Astrocyte (in vitro differentiated cells and primary cell): Measurements from ENCODE around the gene CORIN. TPM values are rescaled to one million over a fixed set of nuclear protein-coding genes. Genes with fewer than 3 reads are reported as not detected.

Experiments used
- DNase-seq: peaks from one replicate; pipeline ENCODE4 v3.0.0-alpha.2; 2010; ENCODE audit warnings: low read depth
- FAIRE-seq: peaks from 2 replicates; lab custom pipeline; 2011; peaks lifted over from hg19 to GRCh38; lab: Jason Lieb, UNC
- H2AFZ ChIP-seq: 2 replicates; pipeline ENCODE4 v1.6.0; 2012; ENCODE audit warnings: low read depth, low read length, inconsistent platforms
- H3K27ac ChIP-seq: 2 replicates; pipeline ENCODE4 v1.5.1; 2011; ENCODE audit warnings: low read depth, low read length, inconsistent platforms
- H3K27me3 ChIP-seq: 2 replicates; pipeline ENCODE4 v1.6.0; 2011; ENCODE audit warnings: low read length, inconsistent platforms; ENCODE audit not compliant: insufficient read depth
- H3K36me3 ChIP-seq: 2 replicates; pipeline ENCODE4 v1.5.1; 2011; ENCODE audit warnings: low read length, inconsistent platforms; ENCODE audit not compliant: insufficient read depth
- H3K4me1 ChIP-seq: 2 replicates; pipeline ENCODE4 v1.5.1; 2011; ENCODE audit warnings: low read length, inconsistent platforms; ENCODE audit not compliant: insufficient read depth
- H3K4me2 ChIP-seq: 2 replicates; pipeline ENCODE4 v1.6.0; 2012; ENCODE audit warnings: low read length, inconsistent platforms
- H3K4me3 ChIP-seq: 2 replicates; pipeline ENCODE4 v1.5.1; 2011; ENCODE audit warnings: low read depth, mild to moderate bottlenecking, low read length, inconsistent platforms; ENCODE audit not compliant: insufficient read depth
- H3K79me2 ChIP-seq: 2 replicates; pipeline ENCODE4 v1.6.0; 2012; ENCODE audit warnings: mild to moderate bottlenecking, low read length, inconsistent platforms; ENCODE audit not compliant: insufficient read depth
- H3K9ac ChIP-seq: 2 replicates; pipeline ENCODE4 v1.6.0; 2012; ENCODE audit warnings: mild to moderate bottlenecking, low read length, inconsistent platforms
- H3K9me3 ChIP-seq: 2 replicates; pipeline ENCODE4 v1.5.1; 2012; ENCODE audit warnings: low read depth, mild to moderate bottlenecking, low read length, inconsistent platforms; ENCODE audit not compliant: insufficient read depth
- H4K20me1 ChIP-seq: 2 replicates; pipeline ENCODE4 v1.6.0; 2012; ENCODE audit warnings: low read length, inconsistent platforms; ENCODE audit not compliant: insufficient read depth
- H3K27ac Mint-ChIP-seq: one replicate; pipeline ENCODE4 v1.8.0; 2021; ENCODE audit warnings: mild to moderate bottlenecking, mixed read lengths; ENCODE audit not compliant: unreplicated experiment
- H3K27me3 Mint-ChIP-seq: one replicate; pipeline ENCODE4 v1.8.0; 2021; ENCODE audit warnings: low read depth, mixed read lengths; ENCODE audit not compliant: unreplicated experiment
- H3K36me3 Mint-ChIP-seq: one replicate; pipeline ENCODE4 v1.8.0; 2021; ENCODE audit warnings: low read depth, mixed read lengths; ENCODE audit not compliant: unreplicated experiment
- H3K4me1 Mint-ChIP-seq: one replicate; pipeline ENCODE4 v1.8.0; 2021; ENCODE audit warnings: low read depth, mixed read lengths; ENCODE audit not compliant: unreplicated experiment
- H3K4me3 Mint-ChIP-seq: one replicate; pipeline ENCODE4 v1.8.0; 2021; ENCODE audit warnings: mild to moderate bottlenecking, moderate library complexity, mixed read lengths; ENCODE audit not compliant: unreplicated experiment
- H3K9me3 Mint-ChIP-seq: one replicate; pipeline ENCODE4 v1.8.0; 2021; ENCODE audit warnings: mild to moderate bottlenecking, mixed read lengths; ENCODE audit not compliant: unreplicated experiment
- EZH2 ChIP-seq: IDR thresholded peaks from 2 replicates; pipeline ENCODE4 v1.6.1; 2012; ENCODE audit warnings: mild to moderate bottlenecking, low read length, inconsistent platforms; ENCODE audit not compliant: insufficient read depth
- total RNA-seq: library from RNA; stranded (reverse); gene quantifications from 2 replicates; pipeline ENCODE4 v1.2.1, GENCODE V29; 2021
- TF ChIP-seq, protein P1 (sequence below): IDR thresholded peaks from 2 replicates; pipeline ENCODE4 v1.5.1; 2011; ENCODE audit warnings: low read depth, mild to moderate bottlenecking, inconsistent platforms, low read length, moderate library complexity; ENCODE audit not compliant: insufficient read depth

Gene CORIN
- total RNA-seq, 1 donor from 2014 or later, result 0.20 TPM

DNA sequence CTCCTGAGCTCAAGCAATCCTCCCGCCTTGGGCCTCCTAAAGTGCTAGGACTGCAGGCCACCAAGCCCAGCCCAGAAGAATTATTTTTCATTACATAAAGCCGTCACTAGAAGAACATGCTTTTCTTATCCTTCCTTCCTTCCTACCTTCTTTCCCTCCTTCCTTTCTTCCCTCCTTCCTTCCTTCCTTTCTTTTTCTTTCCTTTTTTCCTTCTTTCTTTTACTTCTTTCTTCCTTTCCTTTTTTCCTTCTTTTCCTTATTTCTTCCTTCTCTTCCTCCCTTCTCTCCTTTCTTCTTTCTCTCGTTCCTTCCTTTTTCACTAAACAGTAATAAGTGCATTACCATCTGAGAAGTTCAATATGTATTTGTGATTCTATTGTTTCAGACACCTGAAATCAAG, 231.4 kb downstream of the CORIN start:
- no peak overlapping the region for H3K27ac Mint-ChIP-seq
- H3K9me3 Mint-ChIP-seq, result peaks cover 1% of the 10 kb centered on the region
- DNase-seq, result no peak
- no peaks in the 10 kb centered on the region for H3K27me3 Mint-ChIP-seq
- no peak for TF ChIP-seq EZH2
- TF ChIP-seq, protein P1, sequence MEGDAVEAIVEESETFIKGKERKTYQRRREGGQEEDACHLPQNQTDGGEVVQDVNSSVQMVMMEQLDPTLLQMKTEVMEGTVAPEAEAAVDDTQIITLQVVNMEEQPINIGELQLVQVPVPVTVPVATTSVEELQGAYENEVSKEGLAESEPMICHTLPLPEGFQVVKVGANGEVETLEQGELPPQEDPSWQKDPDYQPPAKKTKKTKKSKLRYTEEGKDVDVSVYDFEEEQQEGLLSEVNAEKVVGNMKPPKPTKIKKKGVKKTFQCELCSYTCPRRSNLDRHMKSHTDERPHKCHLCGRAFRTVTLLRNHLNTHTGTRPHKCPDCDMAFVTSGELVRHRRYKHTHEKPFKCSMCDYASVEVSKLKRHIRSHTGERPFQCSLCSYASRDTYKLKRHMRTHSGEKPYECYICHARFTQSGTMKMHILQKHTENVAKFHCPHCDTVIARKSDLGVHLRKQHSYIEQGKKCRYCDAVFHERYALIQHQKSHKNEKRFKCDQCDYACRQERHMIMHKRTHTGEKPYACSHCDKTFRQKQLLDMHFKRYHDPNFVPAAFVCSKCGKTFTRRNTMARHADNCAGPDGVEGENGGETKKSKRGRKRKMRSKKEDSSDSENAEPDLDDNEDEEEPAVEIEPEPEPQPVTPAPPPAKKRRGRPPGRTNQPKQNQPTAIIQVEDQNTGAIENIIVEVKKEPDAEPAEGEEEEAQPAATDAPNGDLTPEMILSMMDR, result no peak
- H3K4me1 Mint-ChIP-seq, result no peaks in the 10 kb centered on the region
- Histone ChIP-seq H3K9ac (no peak overlapping the region), H3K4me2 (no peak overlapping the region), H3K36me3 (no peaks in the 10 kb centered on the region), H3K4me3 (no peak overlapping the region), H3K9me3 (no peaks in the 10 kb centered on the region), H3K27me3 (no peaks in the 10 kb centered on the region), H3K27ac (no peak overlapping the region), H3K79me2 (no peaks in the 10 kb centered on the region), H4K20me1 (no peaks in the 10 kb centered on the region), H2AFZ (no peak overlapping the region), H3K4me1 (no peaks in the 10 kb centered on the region)
- peaks cover 7% of the 10 kb centered on the region for H3K36me3 Mint-ChIP-seq
- H3K4me3 Mint-ChIP-seq, result no peak overlapping the region
- FAIRE-seq, result no peak

DNA sequence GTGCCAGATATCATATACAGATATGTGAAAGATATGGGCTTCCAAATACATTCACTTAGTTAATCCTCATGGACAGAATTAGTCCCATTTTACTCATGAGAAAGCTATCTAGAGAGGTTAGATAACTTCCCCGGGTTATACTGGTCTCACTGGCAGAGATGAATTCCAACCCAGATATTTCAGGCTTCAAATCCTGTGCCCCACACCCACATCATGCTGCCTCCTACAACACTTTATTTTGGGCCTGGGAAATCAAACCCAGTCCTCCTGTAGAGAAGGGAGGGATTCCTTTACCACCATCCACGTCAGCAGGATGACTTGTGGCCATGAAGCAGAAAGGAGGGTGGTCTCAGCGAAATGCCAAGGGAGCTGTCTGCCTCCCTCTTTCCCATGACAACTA, 239.0 kb downstream of the CORIN start:
- Mint-ChIP-seq H3K27me3 (no peaks in the 10 kb centered on the region), H3K27ac (no peak overlapping the region), H3K4me1 (peaks cover 2% of the 10 kb centered on the region), H3K9me3 (no peaks in the 10 kb centered on the region), H3K4me3 (no peak overlapping the region), H3K36me3 (peaks cover 13% of the 10 kb centered on the region)
- Histone ChIP-seq H3K4me3 (no peak overlapping the region), H2AFZ (no peak overlapping the region), H4K20me1 (no peaks in the 10 kb centered on the region), H3K4me1 (no peaks in the 10 kb centered on the region), H3K79me2 (no peaks in the 10 kb centered on the region), H3K9me3 (no peaks in the 10 kb centered on the region), H3K27ac (no peak overlapping the region), H3K36me3 (no peaks in the 10 kb centered on the region), H3K27me3 (no peaks in the 10 kb centered on the region), H3K9ac (no peak overlapping the region), H3K4me2 (no peak overlapping the region)
- FAIRE-seq, result no peak
- no peak for DNase-seq
- no peak for TF ChIP-seq EZH2
- TF ChIP-seq, protein P1, result no peak

DNA sequence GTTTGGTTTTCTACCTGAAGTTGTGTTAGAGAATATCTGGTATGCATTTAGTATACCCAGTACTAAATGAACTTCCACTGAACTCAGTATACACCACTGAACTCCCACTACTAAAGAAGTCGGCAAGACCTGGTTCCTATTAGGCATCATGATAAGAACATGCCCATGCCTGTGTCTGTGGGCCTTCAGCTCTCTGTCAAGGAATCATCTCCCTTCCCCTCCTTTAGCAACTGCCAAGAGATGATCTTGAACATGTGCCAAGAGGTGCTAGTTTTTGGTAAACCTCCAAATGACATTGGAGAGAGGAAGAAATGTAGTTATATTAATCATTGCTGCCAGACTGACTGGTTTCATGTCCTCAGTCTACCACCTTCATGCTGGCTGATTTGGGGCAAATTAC, 239.5 kb downstream of the CORIN start:
- Mint-ChIP-seq H3K4me1 (peaks cover 2% of the 10 kb centered on the region), H3K27ac (no peak overlapping the region), H3K27me3 (no peaks in the 10 kb centered on the region), H3K36me3 (peaks cover 11% of the 10 kb centered on the region), H3K9me3 (no peaks in the 10 kb centered on the region), H3K4me3 (no peak overlapping the region)
- H3K27me3 ChIP-seq, result no peaks in the 10 kb centered on the region
- H2AFZ ChIP-seq, result no peak overlapping the region
- no peak overlapping the region for H3K9ac ChIP-seq
- no peak overlapping the region for H3K4me2 ChIP-seq
- H4K20me1 ChIP-seq, result no peaks in the 10 kb centered on the region
- H3K36me3 ChIP-seq, result no peaks in the 10 kb centered on the region
- TF ChIP-seq, protein P1, result no peak
- no peak for TF ChIP-seq EZH2
- H3K27ac ChIP-seq, result no peak overlapping the region
- FAIRE-seq (no peak), DNase-seq (no peak)
- no peaks in the 10 kb centered on the region for H3K79me2 ChIP-seq
- H3K9me3 ChIP-seq, result no peaks in the 10 kb centered on the region
- no peaks in the 10 kb centered on the region for H3K4me1 ChIP-seq
- no peak overlapping the region for H3K4me3 ChIP-seq
